ENCODE results near the gene CD27.

The CD27 gene

DNA sequence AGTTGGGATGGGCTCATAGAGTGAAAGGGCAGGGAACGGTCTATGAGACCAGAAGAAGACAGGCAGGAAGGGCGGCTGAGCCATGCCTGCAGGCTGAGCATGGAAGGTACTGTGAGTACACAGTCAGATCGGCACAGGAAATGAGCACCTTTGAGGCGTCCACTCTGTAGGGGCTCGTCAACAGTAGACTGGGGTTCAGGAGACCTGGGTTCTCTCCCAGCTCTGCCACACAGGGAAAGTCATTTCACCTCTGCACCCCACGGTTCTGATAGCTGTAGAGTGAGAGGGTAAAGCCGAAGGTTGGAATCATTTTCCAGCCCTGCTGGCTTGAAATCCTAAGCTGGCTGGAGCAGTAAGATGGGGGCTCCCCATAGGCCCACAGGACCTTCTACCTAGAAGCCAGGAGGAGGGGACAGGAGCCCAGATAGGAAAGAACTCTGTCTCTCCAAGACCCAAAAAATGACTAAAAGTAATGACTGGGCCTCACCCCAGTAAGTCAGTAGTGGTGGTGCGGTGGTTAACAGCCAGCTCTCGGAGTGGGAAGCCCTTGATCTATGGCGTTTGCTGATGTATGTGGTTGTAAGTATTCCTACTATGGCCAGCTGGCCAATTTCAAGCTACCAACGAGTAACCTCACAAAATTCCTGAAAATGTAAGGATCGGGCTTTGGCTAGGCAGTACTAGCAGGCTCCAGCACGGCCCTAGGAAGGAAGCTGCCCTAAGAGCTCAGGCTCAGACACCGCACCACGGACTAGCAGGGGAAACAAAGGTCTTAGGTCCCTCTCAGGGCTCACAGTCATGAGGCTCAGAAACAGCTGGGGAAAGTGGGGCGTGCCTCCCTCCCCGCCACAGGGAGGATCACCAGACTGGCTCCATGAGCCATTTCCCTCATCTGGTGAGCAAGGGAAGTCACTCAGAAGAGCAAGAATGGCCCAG lies 10.3 kb upstream of the CD27 start:
- DNase-seq (ENCODE audit: low read depth) = no peak

DNA sequence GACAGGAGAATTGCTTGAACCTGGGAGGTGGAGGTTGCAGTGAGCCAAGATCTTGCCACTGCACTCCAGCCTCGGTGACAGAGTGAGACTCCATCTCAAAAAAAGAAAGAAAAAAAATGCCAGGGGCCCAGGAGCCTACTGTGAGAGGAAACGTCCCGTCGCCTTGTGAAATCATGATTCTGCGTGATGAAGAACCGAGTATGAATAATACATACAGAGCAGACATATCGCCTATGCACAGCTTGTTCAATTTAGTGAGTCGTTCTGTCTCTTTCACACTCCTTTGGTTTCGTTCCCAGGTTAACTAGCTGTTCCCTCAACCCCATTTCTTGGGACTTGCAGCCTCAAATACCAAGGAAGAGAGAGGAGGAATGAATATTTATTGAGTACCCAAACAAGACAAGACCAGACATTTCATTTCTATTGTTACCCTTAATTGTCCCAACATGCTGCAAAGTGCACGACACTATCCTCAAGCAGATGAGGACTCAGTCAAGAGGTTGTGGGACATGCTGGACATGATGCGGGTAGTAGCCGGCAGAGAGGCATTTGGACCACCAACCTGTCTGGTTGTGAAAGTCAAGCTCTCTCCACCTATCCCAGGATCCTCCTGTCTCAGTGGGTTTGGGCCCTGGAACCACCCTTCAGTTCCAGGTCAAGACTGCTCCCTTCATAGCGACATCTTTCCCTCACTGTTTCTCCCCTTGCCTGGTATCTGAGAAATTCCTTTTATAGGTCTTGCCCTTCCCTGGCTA lies 8.6 kb upstream of the CD27 start:
- DNase-seq (ENCODE audit: low read depth) = no peak

DNA sequence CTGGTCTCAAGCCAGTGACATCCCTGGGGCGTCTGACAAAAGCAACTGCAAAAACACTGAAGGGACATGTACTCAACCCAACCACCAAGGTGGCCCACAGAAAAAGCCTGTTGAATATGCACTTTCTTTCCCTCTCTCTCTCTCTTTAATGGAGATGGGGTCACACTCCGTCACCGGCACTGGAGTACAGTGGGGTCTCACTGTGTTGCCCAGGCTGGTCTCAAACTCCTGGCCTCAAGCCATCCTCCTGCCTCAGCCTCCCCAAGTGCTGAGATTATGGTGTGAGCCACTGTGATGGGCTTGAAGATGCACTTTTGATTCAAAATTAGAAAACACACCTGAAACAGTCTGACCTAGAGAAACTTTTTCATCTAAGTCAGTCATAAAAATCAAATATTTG lies 7.2 kb upstream of the CD27 start:
- no peak for DNase-seq (ENCODE audit: low read depth)

DNA sequence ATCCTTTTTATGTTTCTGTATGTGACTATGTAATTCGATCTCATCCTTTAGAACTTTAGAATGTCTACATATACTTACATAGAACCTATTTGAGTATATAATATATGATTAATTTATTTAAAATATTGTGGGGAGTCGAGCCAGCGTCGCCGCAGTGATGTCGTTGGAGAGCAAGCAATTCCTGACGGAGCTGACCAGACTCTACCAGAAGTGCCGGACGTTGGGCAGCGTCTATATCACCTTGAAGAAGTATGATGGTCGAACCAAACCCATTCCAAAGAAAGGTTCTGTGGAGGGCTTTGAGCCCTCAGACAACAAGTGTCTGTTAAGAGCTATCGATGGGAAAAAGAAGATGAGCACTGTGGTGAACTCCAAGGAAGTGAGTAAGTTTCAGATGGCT lies 6.4 kb upstream of the CD27 start:
- DNase-seq (ENCODE audit: low read depth) = no peak

DNA sequence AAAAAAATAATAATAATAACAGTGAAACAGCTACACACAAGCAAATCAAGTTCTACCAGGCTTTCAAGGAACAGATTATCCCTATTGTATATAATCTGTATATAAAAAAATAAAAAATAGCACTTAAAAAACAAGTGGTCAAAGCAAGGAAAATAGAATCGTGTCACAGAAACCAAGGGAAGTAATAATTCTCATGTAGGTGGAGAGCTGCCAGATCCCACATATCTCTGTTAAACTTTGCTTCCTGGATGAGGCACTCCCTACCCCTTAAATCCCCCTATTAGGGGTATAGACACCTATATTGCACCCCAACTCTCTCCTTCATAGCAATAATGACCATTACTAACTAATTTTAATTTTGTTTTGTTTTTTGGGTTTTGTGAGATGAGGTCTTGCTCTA lies 4.4 kb upstream of the CD27 start:
- no peak for DNase-seq (ENCODE audit: low read depth)

DNA sequence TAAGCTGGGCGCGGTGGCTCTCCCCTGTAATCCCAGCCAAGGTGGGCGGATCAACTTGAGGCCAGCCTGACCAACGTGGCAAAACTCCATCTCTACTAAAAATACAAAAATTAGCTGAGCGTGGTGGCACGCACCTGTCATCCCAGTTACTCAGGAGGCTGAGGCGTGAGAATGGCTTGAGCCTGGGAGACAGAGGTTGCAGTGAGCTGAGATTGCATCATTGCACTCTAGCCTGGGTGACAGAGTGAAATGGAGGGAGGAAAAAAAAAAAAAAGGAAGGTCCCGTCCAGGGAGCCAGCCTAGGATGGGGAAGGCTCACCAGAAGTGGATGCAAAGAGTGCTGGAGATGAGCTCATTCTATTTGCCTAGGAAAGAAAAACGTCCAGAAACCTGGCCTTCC lies 1.9 kb upstream of the CD27 start:
- DNase-seq (ENCODE audit: low read depth) = no peak

DNA sequence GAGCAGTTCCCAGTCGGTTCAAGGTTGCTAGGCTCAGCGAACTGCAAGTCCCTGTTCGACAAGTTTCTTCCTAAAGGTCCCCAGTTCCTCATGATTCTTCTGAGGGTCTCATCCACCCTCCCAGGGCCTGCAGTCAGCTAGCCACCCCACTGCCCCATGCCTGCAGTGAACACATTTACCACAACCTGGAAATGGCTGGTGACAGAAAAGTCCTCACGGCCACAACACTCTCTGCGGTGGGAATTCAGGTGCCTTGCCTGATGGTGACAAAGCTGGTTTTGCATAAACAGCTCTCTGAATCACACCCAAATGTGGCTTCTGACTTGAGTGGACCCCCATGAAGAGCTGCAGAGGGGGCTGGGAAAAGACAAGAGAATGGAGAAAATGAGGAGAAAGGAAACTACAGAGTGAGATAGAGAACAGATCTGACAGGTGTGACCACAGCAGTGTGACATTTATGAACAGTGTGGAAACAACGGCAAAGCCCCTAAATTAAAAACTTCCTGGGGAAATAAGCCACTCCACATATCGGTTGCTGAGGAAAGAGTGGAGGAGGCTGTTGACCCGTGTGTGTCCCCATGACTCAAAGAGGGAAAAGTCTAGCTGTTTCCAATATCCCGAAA lies 1.3 kb upstream of the CD27 start:
- no peak for DNase-seq (ENCODE audit: low read depth)

DNA sequence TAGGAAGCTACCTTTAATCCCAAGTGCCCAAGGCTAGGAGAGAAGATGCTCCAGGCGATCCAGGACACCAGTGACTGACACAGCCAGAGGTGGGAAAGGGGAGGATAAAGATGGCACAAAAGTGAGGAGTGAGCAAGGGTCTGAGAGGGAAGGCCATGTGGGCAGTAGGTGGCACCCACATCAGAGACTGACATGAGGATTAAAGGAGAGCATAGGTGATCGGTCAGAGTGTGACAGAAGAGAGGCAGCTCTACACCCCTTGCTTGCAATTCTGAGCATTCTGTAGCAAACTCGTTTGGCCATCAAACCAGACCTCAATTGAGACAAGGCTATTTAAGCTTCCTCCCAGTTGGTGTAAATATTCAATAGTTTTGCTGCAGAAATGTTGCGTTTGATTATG lies 724 bp upstream of the CD27 start:
- DNase-seq (ENCODE audit: low read depth) = no peak

DNA sequence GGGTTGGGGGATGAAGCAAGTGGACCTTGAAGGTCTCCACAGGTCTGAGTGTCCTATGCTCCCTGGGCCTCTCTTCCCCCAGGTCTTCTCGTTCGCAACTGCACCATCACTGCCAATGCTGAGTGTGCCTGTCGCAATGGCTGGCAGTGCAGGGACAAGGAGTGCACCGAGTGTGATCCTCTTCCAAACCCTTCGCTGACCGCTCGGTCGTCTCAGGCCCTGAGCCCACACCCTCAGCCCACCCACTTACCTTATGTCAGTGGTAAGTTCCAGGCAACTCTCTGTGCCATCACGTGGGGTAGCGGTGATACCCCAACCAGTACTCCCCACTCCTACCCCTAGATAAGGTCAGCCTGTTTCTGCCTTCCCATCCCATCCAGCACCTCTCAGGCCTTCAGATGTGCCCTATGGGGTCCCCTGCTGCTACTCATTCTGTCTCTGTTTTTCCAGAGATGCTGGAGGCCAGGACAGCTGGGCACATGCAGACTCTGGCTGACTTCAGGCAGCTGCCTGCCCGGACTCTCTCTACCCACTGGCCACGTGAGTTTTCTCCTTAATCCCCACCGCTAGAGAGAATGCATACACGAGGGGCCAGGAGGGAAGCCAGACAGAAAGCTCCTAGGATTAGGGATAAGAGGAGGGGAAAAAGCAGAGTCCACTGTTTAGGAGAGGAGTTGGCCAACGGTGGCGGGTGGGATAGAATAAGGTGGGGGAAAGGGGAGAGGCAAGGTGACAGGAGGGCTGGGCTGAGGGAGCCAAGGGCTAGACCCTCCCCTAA lies 5.5 kb downstream of the CD27 start:
- DNase-seq (ENCODE audit: low read depth) = no peak

DNA sequence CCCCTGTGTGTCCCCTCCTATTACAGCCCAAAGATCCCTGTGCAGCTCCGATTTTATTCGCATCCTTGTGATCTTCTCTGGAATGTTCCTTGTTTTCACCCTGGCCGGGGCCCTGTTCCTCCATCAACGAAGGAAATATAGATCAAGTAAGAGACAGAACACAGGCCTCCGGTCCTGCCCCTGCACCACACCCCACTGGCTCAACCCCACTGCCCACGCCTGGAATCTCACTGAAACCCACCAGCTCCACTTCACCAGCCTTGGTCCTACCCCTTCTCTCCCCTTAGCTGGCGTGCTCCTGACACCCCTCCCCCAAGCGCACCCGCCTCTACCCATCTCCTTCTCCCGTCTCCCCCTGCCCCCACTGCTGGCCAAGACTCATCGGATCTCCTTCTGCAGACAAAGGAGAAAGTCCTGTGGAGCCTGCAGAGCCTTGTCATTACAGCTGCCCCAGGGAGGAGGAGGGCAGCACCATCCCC lies 6.2 kb downstream of the CD27 start:
- no peak for DNase-seq (ENCODE audit: low read depth)

DNA sequence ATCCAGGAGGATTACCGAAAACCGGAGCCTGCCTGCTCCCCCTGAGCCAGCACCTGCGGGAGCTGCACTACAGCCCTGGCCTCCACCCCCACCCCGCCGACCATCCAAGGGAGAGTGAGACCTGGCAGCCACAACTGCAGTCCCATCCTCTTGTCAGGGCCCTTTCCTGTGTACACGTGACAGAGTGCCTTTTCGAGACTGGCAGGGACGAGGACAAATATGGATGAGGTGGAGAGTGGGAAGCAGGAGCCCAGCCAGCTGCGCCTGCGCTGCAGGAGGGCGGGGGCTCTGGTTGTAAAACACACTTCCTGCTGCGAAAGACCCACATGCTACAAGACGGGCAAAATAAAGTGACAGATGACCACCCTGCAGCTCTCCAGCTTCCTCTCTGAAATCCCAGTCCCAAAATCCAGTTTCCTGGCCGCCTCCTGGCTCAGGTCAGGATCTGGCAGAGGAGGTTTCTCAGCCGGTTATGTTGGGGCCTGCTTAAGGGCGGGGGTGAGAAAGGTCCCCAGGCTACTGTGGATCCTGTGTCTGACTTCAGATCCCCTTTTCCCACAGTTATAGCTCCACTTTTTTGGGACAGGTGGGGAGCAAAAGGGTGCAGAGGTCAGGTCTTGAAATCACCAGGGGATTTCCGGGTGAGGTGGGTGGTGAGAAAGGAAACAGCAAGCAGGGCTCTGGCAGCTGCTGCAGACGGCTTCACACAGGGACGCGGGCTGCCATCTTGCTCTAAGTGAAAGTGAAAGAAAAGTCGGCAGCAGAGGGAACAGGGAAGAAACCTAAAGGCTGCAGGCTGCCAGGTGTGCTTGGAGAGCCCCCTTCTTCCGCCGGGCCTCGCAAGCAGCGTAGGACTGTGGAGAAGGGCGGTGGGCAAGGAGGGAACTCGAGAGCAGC lies 6.8 kb downstream of the CD27 start, which contains the start of gene TAPBPL:
TAPBPL (plus strand) TSS at position 695 of the 897 bp plus-strand sequence. CDS start 207 bp downstream, outside the sequence.
- peak; percentile 75 for DNase-seq (ENCODE audit: low read depth)

DNA sequence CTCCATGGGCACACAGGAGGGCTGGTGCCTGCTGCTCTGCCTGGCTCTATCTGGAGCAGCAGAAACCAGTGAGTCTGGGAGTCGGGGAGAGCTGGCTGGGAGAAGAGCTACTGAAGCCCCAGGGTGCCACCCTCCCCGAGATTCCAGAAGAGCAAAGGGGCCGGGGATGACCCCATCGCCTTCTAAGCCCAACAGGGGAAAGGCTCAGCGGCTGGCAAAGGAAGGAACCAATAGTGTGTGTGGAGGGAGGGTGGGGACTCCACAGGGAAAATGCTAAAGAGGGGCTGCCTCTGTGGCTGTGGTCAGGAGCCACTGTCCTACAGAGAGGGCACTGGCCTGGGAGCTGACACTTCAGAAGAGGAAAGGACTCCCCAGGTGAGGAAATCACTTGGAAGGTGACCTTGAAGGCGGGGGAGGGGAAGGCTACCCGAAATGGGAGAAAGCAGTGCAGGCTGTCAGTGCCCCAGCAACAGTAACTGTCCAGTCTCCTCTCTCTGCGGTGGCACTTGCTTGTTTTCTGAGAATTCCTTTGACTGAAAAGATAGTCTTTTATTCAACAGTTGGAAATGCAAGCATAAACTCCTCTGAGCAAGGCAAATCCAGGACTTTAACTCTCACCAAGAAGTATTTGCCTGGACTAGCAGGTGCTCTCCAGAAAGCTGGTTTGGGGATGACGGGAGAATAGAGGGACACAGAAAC lies 7.6 kb downstream of the CD27 start:
- DNase-seq (ENCODE audit: low read depth) = no peak

DNA sequence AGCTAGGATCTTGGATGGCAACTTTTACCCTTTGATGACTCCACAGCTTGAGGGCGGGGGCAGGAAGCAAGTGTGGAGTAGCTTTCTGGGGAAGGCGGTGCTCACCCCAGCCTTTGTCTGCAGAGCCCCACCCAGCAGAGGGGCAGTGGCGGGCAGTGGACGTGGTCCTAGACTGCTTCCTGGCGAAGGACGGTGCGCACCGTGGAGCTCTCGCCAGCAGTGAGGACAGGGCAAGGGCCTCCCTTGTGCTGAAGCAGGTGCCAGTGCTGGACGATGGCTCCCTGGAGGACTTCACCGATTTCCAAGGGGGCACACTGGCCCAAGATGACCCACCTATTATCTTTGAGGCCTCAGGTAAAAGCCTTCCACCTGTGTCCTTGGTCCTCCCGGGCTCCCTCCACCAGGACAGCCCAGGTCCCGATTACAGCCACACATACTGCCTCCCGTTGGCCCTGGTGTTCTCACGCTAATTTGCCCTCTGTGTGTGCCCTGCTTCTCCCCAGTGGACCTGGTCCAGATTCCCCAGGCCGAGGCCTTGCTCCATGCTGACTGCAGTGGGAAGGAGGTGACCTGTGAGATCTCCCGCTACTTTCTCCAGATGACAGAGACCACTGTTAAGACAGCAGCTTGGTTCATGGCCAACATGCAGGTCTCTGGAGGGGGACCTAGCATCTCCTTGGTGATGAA lies 8.3 kb downstream of the CD27 start:
- DNase-seq (ENCODE audit: low read depth) = no peak

DNA sequence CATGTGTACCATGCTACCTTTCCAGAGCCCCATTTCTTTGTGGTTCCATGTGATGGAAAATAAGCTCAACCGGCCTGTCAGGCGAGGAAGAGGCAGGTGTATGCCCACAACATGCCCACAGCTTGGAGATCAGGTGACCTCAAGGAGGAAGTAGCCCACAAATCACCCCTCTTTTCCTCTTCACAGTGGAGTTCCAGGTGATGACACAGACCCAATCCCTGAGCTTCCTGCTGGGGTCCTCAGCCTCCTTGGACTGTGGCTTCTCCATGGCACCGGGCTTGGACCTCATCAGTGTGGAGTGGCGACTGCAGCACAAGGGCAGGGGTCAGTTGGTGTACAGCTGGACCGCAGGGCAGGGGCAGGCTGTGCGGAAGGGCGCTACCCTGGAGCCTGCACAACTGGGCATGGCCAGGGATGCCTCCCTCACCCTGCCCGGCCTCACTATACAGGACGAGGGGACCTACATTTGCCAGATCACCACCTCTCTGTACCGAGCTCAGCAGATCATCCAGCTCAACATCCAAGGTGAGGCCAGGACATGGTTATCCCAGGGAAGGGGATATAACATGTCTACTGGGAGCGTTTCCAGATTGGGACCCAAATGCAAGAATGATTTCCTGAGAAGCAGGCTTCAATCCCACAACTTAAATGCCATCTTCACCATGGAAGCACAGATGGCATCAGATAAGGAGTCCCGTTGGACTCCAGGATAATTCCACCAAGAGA lies 12.6 kb downstream of the CD27 start:
- no peak for DNase-seq (ENCODE audit: low read depth)

DNA sequence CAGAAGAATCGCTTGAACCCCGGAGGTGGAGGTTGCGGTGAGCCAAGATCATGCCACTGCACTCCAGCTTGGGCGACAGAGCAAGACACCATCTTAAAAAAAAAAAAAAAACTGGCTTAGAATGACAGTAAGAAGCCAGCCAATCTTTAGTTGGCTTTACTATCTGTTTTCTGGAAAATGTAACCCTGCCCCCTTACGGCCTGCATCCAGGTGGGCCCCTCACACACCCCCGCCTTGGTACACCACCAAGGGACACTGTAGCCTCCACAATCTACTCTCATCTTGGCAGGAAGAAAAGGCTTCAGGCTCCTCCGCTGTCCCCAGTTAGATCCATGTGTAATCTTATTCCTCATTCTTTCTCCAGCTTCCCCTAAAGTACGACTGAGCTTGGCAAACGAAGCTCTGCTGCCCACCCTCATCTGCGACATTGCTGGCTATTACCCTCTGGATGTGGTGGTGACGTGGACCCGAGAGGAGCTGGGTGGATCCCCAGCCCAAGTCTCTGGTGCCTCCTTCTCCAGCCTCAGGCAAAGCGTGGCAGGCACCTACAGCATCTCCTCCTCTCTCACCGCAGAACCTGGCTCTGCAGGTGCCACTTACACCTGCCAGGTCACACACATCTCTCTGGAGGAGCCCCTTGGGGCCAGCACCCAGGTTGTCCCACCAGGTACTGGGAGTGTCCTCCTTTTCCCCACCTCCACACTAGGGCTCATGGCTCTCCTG lies 13.7 kb downstream of the CD27 start:
- DNase-seq (ENCODE audit: low read depth) = no peak

DNA sequence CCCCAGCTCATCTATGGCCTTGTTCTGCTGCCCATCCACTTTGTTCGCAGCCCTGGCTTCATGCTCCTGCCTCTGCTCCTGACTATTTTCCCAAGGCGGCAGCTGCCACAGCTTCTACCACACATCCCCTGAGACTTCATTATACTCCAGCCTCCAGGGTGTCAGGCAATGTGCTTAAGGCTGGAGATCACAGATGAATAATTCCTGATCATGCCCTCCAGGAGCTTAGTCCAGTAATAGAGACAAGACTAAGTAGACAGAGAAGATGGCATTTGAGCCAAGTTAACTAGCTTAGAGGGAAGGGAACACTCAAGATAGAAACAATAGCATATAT lies 14.2 kb downstream of the CD27 start:
- DNase-seq (ENCODE audit: low read depth) = no peak

DNA sequence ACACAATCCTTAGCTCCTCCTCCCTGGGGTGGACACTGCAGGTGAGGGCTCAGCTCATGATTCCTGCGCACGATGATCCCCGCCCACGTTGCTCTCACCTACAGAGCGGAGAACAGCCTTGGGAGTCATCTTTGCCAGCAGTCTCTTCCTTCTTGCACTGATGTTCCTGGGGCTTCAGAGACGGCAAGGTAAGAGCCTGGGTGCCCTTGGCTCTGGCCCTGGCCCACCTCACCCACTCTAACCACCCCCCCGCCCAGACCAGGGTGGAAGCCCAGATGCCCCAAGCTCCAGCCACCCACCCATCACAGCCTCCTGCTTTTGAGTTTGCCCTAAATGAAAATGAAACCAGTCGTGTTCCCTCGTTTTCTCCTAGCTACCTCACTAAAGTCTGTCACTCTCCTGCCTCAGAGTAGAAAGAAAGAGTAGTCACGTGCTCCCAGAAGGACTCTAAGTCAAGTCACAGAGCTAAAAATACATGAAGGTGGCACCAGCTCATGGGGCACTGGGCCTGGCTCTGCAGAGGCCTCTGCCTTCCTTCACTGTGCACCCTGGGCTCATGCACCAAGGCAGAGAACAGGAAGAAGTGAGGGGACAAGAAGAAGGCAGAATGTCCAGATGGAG lies 16.1 kb downstream of the CD27 start:
- no peak for DNase-seq (ENCODE audit: low read depth)
